ENCODE measurements around the gene SEMA4B.

SEMA4B gene

GRCh38 chr15:90154246-90154645 lies 46.9 kb upstream of the SEMA4B start:
- TF ChIP-seq FOXM1 (IDR thresholded peaks at IDR 0.05; ENCODE audit: borderline replicate concordance, low read depth) (no peak), TCF12 (IDR thresholded peaks at IDR 0.05; ENCODE audit: low read depth) (no peak), MAX (IDR thresholded peaks at IDR 0.05) (no peak), REST (IDR thresholded peaks at IDR 0.05; ENCODE audit: low read depth) (no peak), CREB1 (IDR thresholded peaks at IDR 0.05; ENCODE audit: low read depth) (no peak), RAD21 (IDR thresholded peaks at IDR 0.05; ENCODE audit: low read depth) (no peak), EP300 (IDR thresholded peaks at IDR 0.05; ENCODE audit: borderline replicate concordance) (no peak), USF1 (IDR thresholded peaks at IDR 0.05) (no peak), NFIC (IDR thresholded peaks at IDR 0.05) (no peak), EGR1 (IDR thresholded peaks at IDR 0.05) (no peak), TAF1 (IDR thresholded peaks at IDR 0.05; ENCODE audit: low read depth) (no peak), YY1 (IDR thresholded peaks at IDR 0.05; ENCODE audit: low read depth) (no peak)

GRCh38 chr15:90154861-90155626 lies 46.1 kb upstream of the SEMA4B start:
- no peak for TF ChIP-seq USF1 (IDR thresholded peaks at IDR 0.05)
- TF ChIP-seq FOXM1 (IDR thresholded peaks at IDR 0.05; ENCODE audit: borderline replicate concordance, low read depth), result no peak

GRCh38 chr15:90159213-90159612 lies 41.9 kb upstream of the SEMA4B start:
- TF ChIP-seq EGR1 (IDR thresholded peaks at IDR 0.05), result no peak
- TF ChIP-seq FOXM1 (IDR thresholded peaks at IDR 0.05; ENCODE audit: borderline replicate concordance, low read depth), result 0 out of 2 replicates have a peak, but pooled peaks have one; percentile 22
- peak; percentile 67; the same call in 1 of the 2 replicates for TF ChIP-seq TCF12 (IDR thresholded peaks at IDR 0.05; ENCODE audit: low read depth)
- no peak for TF ChIP-seq RAD21 (IDR thresholded peaks at IDR 0.05; ENCODE audit: low read depth)
- TF ChIP-seq TAF1 (IDR thresholded peaks at IDR 0.05; ENCODE audit: low read depth), result no peak
- peak; percentile 43; the same call in 1 of the 2 replicates for TF ChIP-seq EP300 (IDR thresholded peaks at IDR 0.05; ENCODE audit: borderline replicate concordance)

GRCh38 chr15:90160781-90161727 lies 40.1 kb upstream of the SEMA4B start:
- TF ChIP-seq TCF12 (IDR thresholded peaks at IDR 0.05; ENCODE audit: low read depth), result peak; percentile 99
- TF ChIP-seq CREB1 (IDR thresholded peaks at IDR 0.05; ENCODE audit: low read depth), result no peak
- peak; percentile 97 for TF ChIP-seq EP300 (IDR thresholded peaks at IDR 0.05; ENCODE audit: borderline replicate concordance)
- peak; percentile 37; the same call in 1 of the 2 replicates for TF ChIP-seq TAF1 (IDR thresholded peaks at IDR 0.05; ENCODE audit: low read depth)
- TF ChIP-seq EGR1 (IDR thresholded peaks at IDR 0.05), result no peak
- TF ChIP-seq FOXM1 (IDR thresholded peaks at IDR 0.05; ENCODE audit: borderline replicate concordance, low read depth), result peak; percentile 91
- peak; percentile 53; the same call in 1 of the 2 replicates for TF ChIP-seq YY1 (IDR thresholded peaks at IDR 0.05; ENCODE audit: low read depth)
- no peak for TF ChIP-seq REST (IDR thresholded peaks at IDR 0.05; ENCODE audit: low read depth)
- peak; percentile 67 for TF ChIP-seq MAX (IDR thresholded peaks at IDR 0.05)
- TF ChIP-seq ZBTB7A (IDR thresholded peaks at IDR 0.05; ENCODE audit: low read depth), result no peak
- TF ChIP-seq USF1 (IDR thresholded peaks at IDR 0.05), result peak; percentile 40; the same call in 1 of the 2 replicates
- no peak for TF ChIP-seq RAD21 (IDR thresholded peaks at IDR 0.05; ENCODE audit: low read depth)
- TF ChIP-seq TEAD4 (IDR thresholded peaks at IDR 0.05), result peak; percentile 68
- 0 out of 2 replicates have a peak, but pooled peaks have one; percentile 33 for TF ChIP-seq CEBPB (IDR thresholded peaks at IDR 0.05)
- TF ChIP-seq NFIC (IDR thresholded peaks at IDR 0.05), result peak; percentile 98
